Hepatocyte (in vitro differentiated cells): Measurements from ENCODE around the gene ZNF358.

ENCODE experiments used
- EZH2 ChIP-seq: fragments of 200-600 bp; sonication (generic); IDR thresholded peaks from 2 replicates; pipeline ENCODE4 v1.6.1; 2016; ENCODE audit warnings: antibody characterized with exemption, mild to moderate bottlenecking, borderline replicate concordance
- EZH2phosphoT487 ChIP-seq: fragments of 200-600 bp; sonication (generic); IDR thresholded peaks from one replicate; pipeline ENCODE4 v1.6.1; 2018; ENCODE audit warnings: antibody characterized with exemption, mild to moderate bottlenecking, low read depth, moderate library complexity; ENCODE audit not compliant: unreplicated experiment, severe bottlenecking
- TF ChIP-seq, protein P1 (sequence below): fragments of 200-600 bp; sonication (generic); IDR thresholded peaks from 2 replicates; pipeline ENCODE4 v1.5.1; 2016; ENCODE audit warnings: antibody characterized with exemption, mild to moderate bottlenecking; ENCODE audit not compliant: poor library complexity

DNA sequence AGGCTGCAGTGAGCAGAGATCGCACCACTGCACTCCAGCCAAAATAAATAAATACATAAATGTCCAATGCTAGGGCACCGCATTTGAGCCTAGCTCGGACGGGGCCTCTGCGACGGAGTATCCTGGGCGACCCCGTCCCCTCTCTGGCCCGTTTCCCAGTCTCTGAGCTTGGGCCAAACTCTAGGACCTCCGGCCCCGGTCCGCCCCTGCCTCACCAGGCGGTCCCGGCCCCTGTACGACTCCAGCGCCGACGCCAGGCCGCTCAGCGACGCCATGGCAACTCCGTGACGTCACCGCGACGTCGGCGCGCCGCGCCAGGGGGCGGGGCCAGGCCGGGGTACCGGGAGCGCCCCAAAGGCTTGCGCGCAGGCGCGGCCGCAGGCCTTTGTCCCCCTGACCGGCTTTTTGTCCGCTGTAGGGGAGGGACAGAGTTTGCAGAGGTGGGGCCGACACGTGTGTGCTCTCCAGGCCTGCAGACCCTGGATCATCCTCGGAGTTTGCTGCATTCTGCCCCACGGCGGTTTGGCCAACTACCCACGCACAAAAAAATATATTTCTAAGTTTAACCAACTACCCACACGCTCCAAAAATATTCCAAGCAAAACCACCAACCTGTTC, 27.1 kb upstream of the ZNF358 start, which contains the start of gene PEX11G:
- TF ChIP-seq, protein P1, sequence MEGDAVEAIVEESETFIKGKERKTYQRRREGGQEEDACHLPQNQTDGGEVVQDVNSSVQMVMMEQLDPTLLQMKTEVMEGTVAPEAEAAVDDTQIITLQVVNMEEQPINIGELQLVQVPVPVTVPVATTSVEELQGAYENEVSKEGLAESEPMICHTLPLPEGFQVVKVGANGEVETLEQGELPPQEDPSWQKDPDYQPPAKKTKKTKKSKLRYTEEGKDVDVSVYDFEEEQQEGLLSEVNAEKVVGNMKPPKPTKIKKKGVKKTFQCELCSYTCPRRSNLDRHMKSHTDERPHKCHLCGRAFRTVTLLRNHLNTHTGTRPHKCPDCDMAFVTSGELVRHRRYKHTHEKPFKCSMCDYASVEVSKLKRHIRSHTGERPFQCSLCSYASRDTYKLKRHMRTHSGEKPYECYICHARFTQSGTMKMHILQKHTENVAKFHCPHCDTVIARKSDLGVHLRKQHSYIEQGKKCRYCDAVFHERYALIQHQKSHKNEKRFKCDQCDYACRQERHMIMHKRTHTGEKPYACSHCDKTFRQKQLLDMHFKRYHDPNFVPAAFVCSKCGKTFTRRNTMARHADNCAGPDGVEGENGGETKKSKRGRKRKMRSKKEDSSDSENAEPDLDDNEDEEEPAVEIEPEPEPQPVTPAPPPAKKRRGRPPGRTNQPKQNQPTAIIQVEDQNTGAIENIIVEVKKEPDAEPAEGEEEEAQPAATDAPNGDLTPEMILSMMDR: no peak
- TF ChIP-seq EZH2 (no peak), EZH2phosphoT487 (no peak)
